DMS79 (cell line): ENCODE data around the gene FOXP3.
A peak's percentile ranks its signal among the peaks of the same experiment; 100 is the strongest.

Source experiments
- DNase-seq: peaks from one replicate; lab custom pipeline; 2025; lab: John Stamatoyannopoulos, UW

FOXP3 gene

GRCh38 chrX:49249616-49250015 is 14.9 kb downstream of the FOXP3 start:
- DNase-seq: no peak

GRCh38 chrX:49249071-49249470 is 15.4 kb downstream of the FOXP3 start:
- no peak for DNase-seq

- no peak for DNase-seq
Observed at GRCh38 chrX:49247916-49248811, 16.3 kb downstream of the FOXP3 start.

- no peak for DNase-seq
Observed at GRCh38 chrX:49247346-49247745, 17.2 kb downstream of the FOXP3 start.

GRCh38 chrX:49246541-49246940 is 18.0 kb downstream of the FOXP3 start:
- no peak for DNase-seq

- DNase-seq: no peak
Observed at GRCh38 chrX:49244207-49244606, 20.3 kb downstream of the FOXP3 start.

- DNase-seq: no peak
Observed at GRCh38 chrX:49243166-49243565, 21.3 kb downstream of the FOXP3 start.

GRCh38 chrX:49242545-49243066 is 21.9 kb downstream of the FOXP3 start:
- DNase-seq: no peak

- DNase-seq: no peak
Observed at GRCh38 chrX:49238735-49239134, 25.8 kb downstream of the FOXP3 start.

- no peak for DNase-seq
Observed at GRCh38 chrX:49237060-49237459, 27.4 kb downstream of the FOXP3 start.

GRCh38 chrX:49233887-49234555 is 30.5 kb downstream of the FOXP3 start:
- no peak for DNase-seq

GRCh38 chrX:49233176-49233575 is 31.3 kb downstream of the FOXP3 start, which contains the start of gene CACNA1F:
Gene CACNA1F (minus strand): TSS chrX:49233340. CDS start chrX:49233309, 31 bp downstream.
- DNase-seq: no peak

GRCh38 chrX:49232525-49232924 is 32.0 kb downstream of the FOXP3 start:
- DNase-seq: no peak

GRCh38 chrX:49231333-49232000 is 33.0 kb downstream of the FOXP3 start:
- DNase-seq: no peak

GRCh38 chrX:49230500-49231232 is 33.8 kb downstream of the FOXP3 start:
- peak; percentile 71 for DNase-seq

- no peak for DNase-seq
Observed at GRCh38 chrX:49228185-49228584, 36.3 kb downstream of the FOXP3 start.

- DNase-seq: no peak
Observed at GRCh38 chrX:49227726-49228125, 36.8 kb downstream of the FOXP3 start.

GRCh38 chrX:49226946-49227345 is 37.6 kb downstream of the FOXP3 start:
- no peak for DNase-seq

- DNase-seq: no peak
Observed at GRCh38 chrX:49225858-49226257, 38.7 kb downstream of the FOXP3 start.

GRCh38 chrX:49221868-49222267 is 42.6 kb downstream of the FOXP3 start:
- DNase-seq: no peak

GRCh38 chrX:49220100-49220499 is 44.4 kb downstream of the FOXP3 start:
- no peak for DNase-seq
